ENCODE results near the gene MXRA7. TPM values are rescaled to one million over a fixed set of nuclear protein-coding genes. Genes with fewer than 3 reads are reported as not detected.
A peak's percentile ranks its signal among the peaks of the same experiment; 100 is the strongest.
"Not testable (repeated sequence)": the region's sequence is repeated elsewhere in the genome, so short reads cannot be mapped to it uniquely, and the experiment has no call there.

The MXRA7 gene
- polyA plus RNA-seq, 4 donors, result 93.8 to 121 (median 112) TPM

DNA sequence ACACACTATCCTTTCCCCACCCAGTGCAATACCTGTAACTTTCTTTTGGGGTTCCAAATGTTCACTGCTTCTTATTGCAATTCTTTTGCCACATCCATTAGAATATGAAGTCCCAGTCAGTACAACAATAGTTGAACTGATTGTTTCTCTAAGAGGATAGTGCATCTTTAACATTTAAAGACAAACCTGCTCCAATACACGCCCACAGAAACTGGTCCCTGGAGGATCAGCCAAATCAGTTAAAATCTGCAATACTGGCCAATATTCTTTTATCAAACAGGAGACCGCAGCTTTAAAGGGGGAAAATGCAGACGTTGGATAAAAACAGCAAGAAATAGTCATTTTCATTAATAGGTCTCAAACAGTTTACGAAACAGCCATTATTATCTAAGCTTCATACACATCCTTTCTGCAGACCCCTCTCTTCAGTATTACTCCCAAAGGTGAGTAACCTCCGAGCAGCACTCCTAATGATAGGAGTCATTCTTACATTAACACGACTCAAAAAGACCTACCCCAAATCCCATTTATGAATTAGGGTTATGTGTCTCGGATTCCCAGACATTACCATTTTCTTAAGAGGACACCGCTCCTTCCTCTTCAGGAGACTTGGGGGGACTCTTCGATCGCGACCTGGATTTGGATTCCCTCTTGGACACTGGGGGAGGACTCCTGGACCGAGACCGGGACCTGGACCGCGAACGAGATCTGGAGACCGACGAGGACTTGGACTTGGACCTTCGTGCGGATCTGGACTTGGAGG lies 25.0 kb upstream of the MXRA7 start:
- DNase-seq (ENCODE audit: low read depth in 4 of 4, low spot score in 3 of 4), result no peak

DNA sequence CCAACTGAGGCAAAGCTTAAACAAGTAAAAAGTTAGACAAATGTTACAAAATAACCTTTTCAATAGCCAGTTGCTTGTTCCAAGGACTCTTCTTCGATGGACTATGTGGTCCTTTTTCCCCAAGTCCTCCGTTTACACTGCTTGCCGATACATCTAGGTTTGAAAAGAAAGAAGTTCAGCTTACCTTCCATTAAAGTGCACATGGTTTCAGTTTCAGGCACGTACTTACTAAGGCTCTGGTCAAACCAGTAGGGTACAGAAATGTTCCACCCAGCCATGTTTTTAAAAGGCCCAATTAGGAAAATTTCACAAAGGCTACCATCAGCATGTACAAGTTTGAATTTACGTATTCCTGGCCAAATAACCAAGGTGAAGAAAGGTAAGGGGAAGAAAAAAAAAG lies 24.2 kb upstream of the MXRA7 start:
- DNase-seq (ENCODE audit: low read depth in 4 of 4, low spot score in 3 of 4), result no peak

DNA sequence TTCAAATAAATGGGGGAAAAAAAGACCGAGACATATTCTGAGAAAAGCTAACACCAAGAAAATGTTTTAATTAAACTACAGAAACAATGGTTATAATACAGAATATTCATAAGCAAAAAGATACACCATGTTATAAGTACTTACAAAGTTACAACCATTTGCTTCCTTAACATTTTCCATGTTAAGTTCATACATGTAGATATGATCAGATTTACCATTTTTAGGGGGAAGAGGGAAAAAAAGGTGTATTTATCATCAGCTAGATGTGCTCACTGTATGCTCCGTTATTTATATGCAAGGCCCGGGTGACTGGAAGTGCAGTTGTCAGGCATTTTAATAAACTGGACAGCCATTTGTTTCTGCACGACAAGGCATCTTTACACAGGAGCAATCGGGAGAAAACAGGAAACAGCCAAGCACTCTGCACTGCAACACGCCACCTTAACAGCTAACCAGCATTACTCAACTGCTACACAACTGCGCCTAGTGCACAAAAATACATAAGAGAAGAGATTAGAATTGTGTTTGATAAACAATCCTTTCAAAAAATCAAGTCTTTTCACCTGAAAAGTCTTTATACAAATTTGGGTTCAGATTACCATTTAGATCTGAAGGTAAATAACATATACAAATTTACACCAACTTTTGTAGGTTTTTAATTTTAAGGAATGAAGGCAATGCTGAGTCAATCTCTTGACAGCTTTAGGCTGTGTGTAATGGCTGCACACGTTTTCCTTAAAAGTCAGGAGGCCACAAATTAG lies 23.5 kb upstream of the MXRA7 start:
- DNase-seq (ENCODE audit: low read depth in 4 of 4, low spot score in 3 of 4), result no peak

DNA sequence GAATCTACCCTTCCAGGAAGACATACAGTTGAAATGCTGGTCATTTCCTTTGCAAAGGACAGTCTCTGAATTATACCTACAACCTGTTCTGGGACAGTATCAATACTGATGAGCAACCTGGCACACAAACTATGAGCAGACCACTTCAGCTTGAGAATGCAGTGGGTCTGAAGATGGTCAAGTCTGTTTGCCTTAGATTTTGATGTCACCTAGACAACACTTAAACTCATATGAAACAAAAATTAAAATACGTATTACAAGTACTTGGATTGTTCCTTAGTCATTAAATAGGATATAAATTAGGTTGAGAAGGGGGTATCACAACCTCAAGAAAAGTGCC lies 22.8 kb upstream of the MXRA7 start:
- no peak for DNase-seq (ENCODE audit: low read depth in 4 of 4, low spot score in 3 of 4)

DNA sequence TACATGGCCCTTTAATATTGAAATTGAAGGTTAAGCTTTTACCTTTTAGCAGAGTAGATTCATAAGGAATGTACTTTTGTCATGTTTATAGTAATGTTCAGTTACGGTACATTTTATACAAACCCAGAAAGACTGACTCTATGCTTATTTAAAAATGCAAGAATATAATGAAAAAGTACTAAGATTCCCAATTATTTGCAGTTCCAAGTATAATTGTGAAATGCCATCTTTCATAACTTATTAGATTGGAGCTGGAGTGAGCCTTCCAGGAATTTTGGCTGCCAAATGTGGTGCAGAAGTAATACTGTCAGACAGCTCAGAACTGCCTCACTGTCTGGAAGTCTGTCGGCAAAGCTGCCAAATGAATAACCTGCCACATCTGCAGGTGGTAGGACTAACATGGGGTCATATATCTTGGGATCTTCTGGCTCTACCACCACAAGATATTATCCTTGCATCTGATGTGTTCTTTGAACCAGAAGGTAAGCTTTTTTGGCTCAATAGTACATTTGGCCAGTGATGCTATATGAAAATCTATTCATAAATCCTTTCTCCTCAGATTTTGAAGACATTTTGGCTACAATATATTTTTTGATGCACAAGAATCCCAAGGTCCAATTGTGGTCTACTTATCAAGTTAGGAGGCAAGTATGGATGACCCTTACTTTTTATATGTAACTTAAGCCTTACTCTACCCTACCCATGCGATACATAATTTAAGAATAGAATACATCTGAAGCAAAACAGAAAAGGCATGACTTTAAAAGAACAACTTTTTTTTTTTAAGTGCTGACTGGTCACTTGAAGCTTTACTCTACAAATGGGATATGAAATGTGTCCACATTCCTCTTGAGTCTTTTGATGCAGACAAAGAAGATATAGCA lies 22.2 kb upstream of the MXRA7 start:
- no peak for DNase-seq (ENCODE audit: low read depth in 4 of 4, low spot score in 3 of 4)

DNA sequence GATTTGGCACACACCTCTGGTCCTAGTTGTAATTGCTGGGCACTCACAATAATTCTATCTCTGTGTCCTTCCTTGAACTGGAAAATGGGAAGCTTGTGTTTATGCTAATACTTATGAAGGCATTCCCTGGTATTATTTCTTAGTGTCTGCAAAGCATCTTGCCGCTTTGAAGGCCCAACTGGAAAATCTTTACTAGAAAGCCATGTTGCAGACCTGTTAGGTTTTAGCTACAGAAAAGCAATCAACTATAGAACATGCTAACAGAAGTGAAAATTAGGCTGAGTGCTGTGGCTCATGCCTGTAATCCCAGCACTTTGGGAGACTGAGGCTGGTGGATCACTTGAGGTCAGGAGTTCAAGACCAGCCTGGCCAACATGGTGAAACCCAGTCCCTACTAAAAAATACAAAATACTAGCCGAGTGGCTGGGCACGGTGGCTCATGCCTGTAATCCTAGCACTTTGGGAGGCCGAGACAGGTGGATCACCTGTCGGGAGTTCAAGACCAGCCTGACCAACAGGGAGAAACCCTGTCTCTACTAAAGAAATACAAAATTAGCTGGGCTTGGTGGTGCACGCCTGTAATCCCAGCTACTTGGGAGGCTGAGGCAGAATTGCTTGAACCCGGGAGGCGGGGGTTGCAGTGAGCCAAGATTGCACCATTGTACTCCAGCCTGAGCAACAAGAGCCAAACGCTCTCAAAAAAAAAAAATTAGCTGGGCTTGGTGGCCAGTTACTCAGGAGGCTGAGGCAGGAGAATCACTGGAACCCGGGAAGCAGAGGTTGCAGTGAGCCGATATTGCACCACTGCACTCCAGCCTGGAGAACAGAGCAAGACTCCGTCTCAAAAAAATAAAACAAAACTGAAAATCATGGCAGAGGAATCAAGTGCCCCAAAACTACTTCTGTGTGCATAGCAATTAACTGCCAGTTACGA lies 21.3 kb upstream of the MXRA7 start:
- DNase-seq (ENCODE audit: low read depth in 4 of 4, low spot score in 3 of 4), result not testable (repeated sequence)

DNA sequence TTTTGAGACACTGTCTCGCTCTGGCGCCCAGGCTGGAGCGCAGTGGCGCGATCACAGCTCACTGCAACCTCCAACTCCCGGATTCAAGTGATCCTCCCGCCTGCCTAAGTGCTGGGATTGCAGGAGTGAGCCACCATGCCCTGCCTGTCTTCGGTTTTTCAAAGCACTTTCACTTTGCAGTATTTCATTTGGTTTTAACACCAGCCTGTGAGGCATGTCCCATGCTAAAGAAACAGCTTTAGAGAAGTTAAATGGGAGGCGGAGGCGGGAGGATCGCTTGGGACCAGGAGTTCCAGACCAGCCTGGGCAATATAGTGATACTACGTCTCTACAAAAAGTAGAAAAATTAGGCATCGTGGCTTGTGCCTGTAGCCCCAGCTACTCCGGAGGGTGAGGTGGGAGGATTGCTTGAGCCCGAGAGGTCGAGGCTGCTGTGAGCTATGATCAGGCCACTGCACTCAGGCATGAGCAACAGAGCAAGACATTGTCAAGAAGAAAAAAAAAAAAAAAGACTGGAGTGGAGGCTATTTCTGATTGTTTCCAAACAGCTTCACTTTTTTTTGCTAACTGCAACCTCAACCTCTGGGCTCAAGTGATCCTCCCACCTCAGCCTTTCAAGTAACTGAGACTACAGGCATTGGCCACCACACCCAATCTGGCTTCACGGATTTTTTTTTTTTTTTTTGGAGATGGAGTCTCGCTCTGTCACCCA lies 17.1 kb upstream of the MXRA7 start:
- no peak for DNase-seq (ENCODE audit: low read depth in 4 of 4, low spot score in 3 of 4)

DNA sequence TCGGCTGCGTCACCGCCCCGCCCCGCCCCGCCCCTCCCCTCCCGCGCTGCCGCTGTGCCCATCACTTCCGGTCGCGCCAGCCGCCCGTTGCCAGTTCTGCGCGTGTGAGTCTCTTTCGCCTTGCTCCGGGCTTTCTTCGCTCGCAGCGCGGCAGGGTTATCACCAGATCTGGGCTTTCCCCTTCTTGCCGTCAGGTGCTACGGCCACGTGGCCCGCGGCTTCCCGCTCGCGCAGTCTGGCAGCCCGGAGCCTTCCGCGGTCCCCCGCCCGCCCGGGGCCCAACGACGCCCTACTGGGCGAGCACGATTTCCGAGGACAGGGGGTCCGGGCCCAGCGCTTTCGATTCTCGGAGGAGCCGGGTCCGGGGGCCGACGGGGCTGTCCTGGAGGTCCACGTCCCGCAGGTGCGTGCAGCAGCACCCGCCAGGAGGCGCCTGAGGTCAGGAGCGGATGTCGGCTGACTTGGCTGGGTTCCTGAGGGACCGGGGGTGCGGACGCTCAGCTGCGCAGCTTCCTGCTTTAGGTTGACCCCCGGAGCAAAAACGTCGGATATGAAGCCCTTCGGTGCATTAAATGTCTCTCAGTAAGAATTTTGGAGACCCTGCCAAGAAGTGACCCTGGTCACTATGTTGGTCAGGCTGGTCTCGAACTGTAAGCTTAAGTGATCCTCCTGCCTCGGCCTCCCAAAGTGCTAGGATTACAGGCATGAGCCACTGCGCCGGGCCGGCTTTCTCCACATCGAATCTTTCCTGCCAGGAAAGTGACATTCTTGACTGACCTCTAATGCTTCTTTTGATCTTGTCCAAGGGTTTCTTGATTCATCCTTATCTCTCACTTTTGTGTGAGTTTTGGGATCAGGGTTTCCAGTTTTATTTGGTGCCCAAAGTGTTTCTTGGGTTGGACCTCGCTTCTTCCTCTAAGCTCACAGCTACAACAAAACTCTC lies 16.3 kb upstream of the MXRA7 start, which contains the start of gene METTL23:
Gene METTL23, plus strand, starts transcription at position 64 of the 943 bp plus-strand sequence. CDS start 2,872 bp downstream, outside the sequence.
- DNase-seq (ENCODE audit: low read depth in 4 of 4, low spot score in 3 of 4), result no peak

DNA sequence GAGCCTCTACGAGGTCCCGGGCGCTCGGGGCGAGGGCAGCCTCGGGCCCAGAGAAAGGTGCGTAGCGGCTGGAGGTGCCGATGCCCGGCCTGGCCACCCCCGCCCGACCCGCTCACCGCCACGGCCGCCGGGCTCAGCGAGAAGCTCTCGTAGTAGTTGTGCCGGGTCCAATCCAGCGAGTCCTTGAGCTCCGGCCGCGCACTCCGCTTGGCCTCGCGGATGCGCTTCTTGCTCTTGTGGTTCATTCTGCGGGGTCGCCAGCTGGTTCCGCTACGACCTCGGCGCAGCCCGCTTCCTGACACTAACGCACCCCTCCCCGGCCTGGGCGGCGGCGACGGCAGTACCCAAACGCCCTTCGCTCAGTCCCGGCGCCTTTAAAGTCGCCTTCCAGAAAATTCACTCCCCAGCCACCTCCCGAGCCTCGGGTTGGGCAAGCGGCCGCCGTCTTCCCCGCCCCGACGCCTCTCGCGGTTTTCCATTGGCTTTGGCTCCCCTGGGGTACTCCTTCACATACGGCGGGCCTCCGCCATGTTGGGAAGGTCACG lies 15.5 kb upstream of the MXRA7 start, which contains the start of gene JMJD6:
Gene JMJD6, minus strand, starts transcription at position 376 of the 545 bp plus-strand sequence. Its CDS starts 131 bp downstream, at position 245.
- peak; percentile 85 to 91 (median 86) for DNase-seq (ENCODE audit: low read depth in 4 of 4, low spot score in 3 of 4)

DNA sequence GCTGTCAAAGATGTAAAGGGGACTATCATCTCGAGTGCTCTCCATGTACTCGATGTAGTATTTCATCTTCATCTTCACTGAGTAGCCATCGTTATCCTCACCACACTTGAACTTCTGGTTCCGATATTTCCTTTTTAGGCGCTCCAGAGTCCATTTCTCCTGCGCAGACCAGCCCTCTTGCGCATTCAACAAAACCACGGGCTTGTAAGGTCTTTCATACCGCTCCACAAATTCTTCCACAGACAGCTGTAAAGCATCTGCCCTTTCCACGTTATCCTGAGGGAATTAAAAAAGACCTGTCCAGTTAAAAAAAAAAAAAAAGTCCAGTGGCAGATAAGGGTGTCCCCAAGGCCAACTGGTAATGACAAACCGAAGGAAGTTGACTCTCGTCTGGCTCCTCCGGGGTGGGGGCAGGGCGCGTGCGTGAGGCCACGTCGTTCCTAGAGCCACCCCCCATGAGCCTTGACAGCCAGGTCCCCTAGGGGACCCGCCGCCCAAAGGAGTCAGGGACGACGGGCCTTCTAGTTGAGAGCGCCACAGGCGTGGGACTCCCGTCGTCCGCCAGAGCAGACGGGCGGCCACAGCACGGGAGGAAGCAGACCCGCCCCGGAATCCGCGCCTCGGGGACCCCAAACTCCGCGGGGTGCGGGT lies 14.9 kb upstream of the MXRA7 start:
- DNase-seq (ENCODE audit: low read depth in 4 of 4, low spot score in 3 of 4), result no peak

DNA sequence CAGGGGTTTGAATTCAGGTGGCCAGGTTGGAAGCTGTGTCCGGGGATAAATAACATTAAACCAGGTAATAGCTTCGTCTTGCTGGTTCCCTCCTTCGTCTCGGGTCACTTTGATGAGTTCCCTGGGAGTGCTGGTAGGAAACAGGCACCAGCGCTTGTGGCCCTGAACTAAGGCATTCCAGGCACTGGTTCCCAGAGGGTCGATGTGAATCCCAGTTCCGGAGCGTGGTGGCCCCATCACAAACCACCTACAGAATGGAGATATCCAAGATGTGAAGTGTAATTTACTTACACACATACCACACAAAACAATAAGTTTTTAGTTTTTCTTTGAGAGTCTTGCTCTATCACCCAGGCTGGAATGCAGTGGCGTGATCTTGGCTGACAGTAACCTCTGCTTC lies 13.0 kb upstream of the MXRA7 start:
- no peak for DNase-seq (ENCODE audit: low read depth in 4 of 4, low spot score in 3 of 4)

DNA sequence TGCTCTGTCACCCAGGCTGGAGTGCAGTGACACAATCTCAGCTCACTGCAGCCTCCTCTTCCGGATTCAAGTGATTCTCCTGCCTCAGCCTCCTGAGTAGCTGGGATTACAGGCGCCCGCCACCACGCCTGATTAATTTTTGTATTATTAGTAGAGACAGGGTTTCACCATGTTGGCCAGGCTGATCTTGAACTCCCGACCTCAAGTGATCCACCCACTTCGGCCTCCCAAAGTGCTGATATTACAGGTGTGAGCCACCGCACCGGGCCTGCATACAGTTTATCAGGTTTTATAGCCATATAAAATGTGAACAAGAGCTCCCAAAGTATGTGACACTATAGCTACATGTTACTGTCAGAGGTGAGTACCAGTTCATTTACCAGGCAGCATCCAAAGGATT lies 12.2 kb upstream of the MXRA7 start:
- DNase-seq (ENCODE audit: low read depth in 4 of 4, low spot score in 3 of 4), result not testable (repeated sequence)

DNA sequence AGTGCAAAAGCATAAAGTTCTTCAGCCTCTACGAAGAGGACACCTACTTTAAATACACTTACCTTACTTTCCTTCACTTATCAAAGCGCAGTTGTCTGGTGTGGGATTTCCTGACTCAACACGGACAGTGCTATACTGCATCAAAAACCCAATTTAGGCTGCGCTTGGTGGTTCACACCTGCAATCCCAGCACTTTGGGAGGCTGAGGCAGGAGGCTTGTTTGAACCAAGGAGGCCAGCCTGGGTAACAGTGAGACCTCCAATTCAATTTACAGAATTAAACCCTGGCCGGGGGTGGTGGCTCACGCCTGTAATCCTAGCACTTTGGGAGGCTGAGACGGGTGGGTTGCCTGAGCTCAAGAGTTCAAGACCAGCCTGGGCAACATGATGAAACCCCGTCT lies 11.5 kb upstream of the MXRA7 start:
- no peak for DNase-seq (ENCODE audit: low read depth in 4 of 4, low spot score in 3 of 4)

DNA sequence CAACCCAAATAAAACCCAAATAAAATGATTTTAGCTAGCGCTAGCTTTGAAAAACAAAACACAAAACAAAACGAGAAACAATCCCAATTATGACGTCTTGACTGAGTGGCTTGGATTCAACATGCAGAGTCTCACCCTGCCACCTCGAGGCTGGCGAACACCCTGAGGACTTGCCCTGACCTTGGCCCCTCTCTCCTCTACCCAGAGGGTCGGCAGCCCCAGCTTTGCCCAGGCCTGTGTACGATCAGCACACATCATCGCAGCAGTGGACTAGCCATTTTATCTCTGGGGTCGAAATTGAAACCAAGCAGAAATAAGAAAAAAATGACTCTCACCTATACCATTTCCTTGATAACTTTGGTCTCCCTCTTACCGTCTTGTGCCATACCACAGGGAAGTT lies 10.7 kb upstream of the MXRA7 start:
- no peak for DNase-seq (ENCODE audit: low read depth in 4 of 4, low spot score in 3 of 4)

DNA sequence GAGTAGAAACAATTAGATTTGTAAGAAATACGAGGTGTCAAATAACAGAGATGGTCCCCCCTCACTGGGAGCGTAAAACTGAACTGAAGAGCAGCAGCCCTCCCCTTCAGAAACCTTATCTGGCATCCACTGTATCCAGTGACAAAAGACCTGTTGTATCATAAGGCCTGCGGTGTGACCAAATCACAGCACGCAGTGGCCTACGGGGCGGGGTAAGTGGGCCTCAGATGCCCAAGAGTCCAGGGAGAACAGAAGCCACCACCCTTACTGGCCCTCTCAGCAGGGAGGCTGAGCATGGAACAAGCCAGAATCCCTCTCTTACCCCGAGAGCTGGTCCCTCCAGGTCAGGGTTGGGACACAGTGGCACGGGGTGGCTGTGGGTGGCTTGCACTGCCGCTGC lies 10.2 kb upstream of the MXRA7 start:
- DNase-seq (ENCODE audit: low read depth in 4 of 4, low spot score in 3 of 4), result no peak

DNA sequence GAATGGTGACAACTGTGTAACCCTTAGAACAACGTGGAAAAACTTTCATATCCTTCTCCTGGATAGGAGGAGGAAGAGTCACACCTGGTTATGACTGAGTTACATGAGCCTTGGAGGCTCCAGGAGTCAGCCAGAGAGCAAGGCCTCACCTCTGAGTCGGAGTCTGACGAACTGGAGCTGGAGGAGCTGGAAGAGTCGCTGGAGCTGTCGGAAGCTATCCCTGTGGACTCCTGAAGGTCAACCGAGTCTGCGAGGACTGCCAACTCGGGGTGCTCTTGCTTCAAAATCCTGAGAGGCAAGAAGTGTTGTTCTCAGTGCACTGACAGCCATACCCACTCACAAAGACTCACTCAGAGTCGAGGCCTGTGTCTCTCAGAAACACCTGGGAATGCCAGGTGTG lies 9.4 kb upstream of the MXRA7 start:
- DNase-seq (ENCODE audit: low read depth in 4 of 4, low spot score in 3 of 4), result no peak

DNA sequence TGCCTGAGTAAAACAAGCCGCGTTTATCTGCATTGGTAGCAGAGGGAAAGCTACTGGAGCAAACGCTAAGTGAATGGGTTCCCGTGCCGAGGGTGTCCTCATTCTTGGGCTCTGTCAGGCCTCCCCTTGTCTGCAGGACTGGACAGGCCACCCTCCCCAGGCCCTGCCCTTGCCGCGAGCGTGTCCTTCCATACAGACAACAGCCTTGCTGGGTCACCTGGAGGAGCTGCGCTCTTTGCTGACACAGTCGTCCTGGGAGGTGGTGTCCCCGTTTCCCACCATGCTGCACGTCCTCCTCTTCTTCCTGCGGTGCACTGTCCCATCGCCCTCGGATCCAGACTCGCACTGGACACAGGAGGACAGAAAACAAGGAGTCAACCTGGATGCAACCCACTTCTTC lies 7.8 kb upstream of the MXRA7 start:
- no peak for DNase-seq (ENCODE audit: low read depth in 4 of 4, low spot score in 3 of 4)

Data from left renal pelvis (tissue), 4 donors.